HG03175 (cell line): ENCODE data around the gene HAND2.

Source experiments
- ATAC-seq: cut with Tn5 transposase; IDR thresholded peaks from one replicate; pipeline ENCODE4 v1.9.1; 2021; ENCODE audit warnings: mild to moderate bottlenecking, moderate library complexity; ENCODE audit not compliant: unreplicated experiment

The HAND2 gene

GRCh38 chr4:173529477-173530325 is at the start of gene HAND2:
Gene HAND2, minus strand, starts transcription at chr4:173530229. Its CDS starts 940 bp downstream, at chr4:173529289.
- no peak for ATAC-seq

- ATAC-seq: no peak
Observed at GRCh38 chr4:173578956-173579355, 48.9 kb upstream of the HAND2 start.

- ATAC-seq: no peak
Observed at GRCh38 chr4:173577963-173578362, 47.9 kb upstream of the HAND2 start.

GRCh38 chr4:173575482-173576152 is 45.6 kb upstream of the HAND2 start:
- no peak for ATAC-seq

GRCh38 chr4:173573725-173574124 is 43.7 kb upstream of the HAND2 start:
- no peak for ATAC-seq

GRCh38 chr4:173573286-173573685 is 43.3 kb upstream of the HAND2 start:
- no peak for ATAC-seq

- ATAC-seq: no peak
Observed at GRCh38 chr4:173572493-173573129, 42.6 kb upstream of the HAND2 start.

GRCh38 chr4:173571620-173572019 is 41.6 kb upstream of the HAND2 start:
- no peak for ATAC-seq

- no peak for ATAC-seq
Observed at GRCh38 chr4:173565281-173565680, 35.3 kb upstream of the HAND2 start.

- ATAC-seq: no peak
Observed at GRCh38 chr4:173564461-173564860, 34.4 kb upstream of the HAND2 start.

- no peak for ATAC-seq
Observed at GRCh38 chr4:173560896-173561295, 30.9 kb upstream of the HAND2 start.

GRCh38 chr4:173556398-173557131 is 26.5 kb upstream of the HAND2 start:
- ATAC-seq: no peak

GRCh38 chr4:173547889-173548288 is 17.9 kb upstream of the HAND2 start:
- ATAC-seq: no peak

GRCh38 chr4:173546776-173547175 is 16.7 kb upstream of the HAND2 start:
- ATAC-seq: no peak

GRCh38 chr4:173545440-173545839 is 15.4 kb upstream of the HAND2 start:
- no peak for ATAC-seq

GRCh38 chr4:173543266-173543665 is 13.2 kb upstream of the HAND2 start:
- ATAC-seq: no peak

- no peak for ATAC-seq
Observed at GRCh38 chr4:173539986-173540385, 10.0 kb upstream of the HAND2 start.

- no peak for ATAC-seq
Observed at GRCh38 chr4:173538909-173539445, 8.9 kb upstream of the HAND2 start.

GRCh38 chr4:173538148-173538908 is 8.3 kb upstream of the HAND2 start:
- ATAC-seq: no peak

- ATAC-seq: no peak
Observed at GRCh38 chr4:173537613-173538147, 7.7 kb upstream of the HAND2 start.
